Loucy (cell line): ENCODE measurements around the gene LDAH.

Experiments used
- EZH2phosphoT487 ChIP-seq: fragments of 200-600 bp; IDR thresholded peaks from 2 replicates; pipeline ENCODE4 v1.6.1; 2018; ENCODE audit warnings: antibody characterized with exemption, mild to moderate bottlenecking, moderate library complexity, borderline replicate concordance
- TF ChIP-seq, protein P1 (sequence below): fragments of 200-600 bp; sonication (generic); conservative IDR thresholded peaks from 2 replicates; pipeline ENCODE4 v1.5.1; 2014; ENCODE audit warnings: mild to moderate bottlenecking, antibody characterized with exemption, low read length

DNA sequence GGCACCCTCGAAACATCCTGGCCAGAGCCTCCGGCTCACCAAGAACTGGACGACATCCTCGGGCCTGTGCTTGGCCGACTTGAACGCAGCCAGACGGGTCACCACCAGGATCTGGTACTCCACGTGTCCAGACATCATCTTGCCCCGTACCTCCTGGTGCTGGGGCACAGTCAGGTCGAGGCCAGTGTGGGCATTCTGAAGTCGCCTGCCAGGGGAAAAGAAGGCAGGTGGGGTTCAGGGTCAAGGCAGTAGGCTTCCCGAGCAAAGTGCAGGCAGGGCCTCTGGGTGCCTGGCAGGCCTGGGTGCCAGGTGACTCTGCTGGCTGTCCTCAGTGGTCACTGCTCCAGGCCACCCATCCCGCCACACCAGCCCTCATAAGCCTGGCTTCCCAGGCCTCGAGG, 177.6 kb downstream of the LDAH start:
- TF ChIP-seq, protein P1, sequence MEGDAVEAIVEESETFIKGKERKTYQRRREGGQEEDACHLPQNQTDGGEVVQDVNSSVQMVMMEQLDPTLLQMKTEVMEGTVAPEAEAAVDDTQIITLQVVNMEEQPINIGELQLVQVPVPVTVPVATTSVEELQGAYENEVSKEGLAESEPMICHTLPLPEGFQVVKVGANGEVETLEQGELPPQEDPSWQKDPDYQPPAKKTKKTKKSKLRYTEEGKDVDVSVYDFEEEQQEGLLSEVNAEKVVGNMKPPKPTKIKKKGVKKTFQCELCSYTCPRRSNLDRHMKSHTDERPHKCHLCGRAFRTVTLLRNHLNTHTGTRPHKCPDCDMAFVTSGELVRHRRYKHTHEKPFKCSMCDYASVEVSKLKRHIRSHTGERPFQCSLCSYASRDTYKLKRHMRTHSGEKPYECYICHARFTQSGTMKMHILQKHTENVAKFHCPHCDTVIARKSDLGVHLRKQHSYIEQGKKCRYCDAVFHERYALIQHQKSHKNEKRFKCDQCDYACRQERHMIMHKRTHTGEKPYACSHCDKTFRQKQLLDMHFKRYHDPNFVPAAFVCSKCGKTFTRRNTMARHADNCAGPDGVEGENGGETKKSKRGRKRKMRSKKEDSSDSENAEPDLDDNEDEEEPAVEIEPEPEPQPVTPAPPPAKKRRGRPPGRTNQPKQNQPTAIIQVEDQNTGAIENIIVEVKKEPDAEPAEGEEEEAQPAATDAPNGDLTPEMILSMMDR = no peak
- no peak for TF ChIP-seq EZH2phosphoT487
